Measurements from ENCODE around the gene LILRA1.

GRCh38 chr19:54608792-54609191, 15.4 kb downstream of the LILRA1 start:
- TF ChIP-seq, protein P1, sequence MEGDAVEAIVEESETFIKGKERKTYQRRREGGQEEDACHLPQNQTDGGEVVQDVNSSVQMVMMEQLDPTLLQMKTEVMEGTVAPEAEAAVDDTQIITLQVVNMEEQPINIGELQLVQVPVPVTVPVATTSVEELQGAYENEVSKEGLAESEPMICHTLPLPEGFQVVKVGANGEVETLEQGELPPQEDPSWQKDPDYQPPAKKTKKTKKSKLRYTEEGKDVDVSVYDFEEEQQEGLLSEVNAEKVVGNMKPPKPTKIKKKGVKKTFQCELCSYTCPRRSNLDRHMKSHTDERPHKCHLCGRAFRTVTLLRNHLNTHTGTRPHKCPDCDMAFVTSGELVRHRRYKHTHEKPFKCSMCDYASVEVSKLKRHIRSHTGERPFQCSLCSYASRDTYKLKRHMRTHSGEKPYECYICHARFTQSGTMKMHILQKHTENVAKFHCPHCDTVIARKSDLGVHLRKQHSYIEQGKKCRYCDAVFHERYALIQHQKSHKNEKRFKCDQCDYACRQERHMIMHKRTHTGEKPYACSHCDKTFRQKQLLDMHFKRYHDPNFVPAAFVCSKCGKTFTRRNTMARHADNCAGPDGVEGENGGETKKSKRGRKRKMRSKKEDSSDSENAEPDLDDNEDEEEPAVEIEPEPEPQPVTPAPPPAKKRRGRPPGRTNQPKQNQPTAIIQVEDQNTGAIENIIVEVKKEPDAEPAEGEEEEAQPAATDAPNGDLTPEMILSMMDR (conservative IDR thresholded peaks at IDR 0.05; ENCODE audit: low read depth, low read length), result no peak
- no peak for TF ChIP-seq EZH2 (IDR thresholded peaks at IDR 0.05; ENCODE audit: borderline replicate concordance, low read depth, low read length, poor library complexity, severe bottlenecking)
